Measurements from ENCODE around the gene CPS1. TPM values are rescaled to one million over a fixed set of nuclear protein-coding genes. Genes with fewer than 3 reads are reported as not detected.

Gene CPS1
- total RNA-seq, 1 experiment from 2014 or later: 0.62 TPM

- Histone ChIP-seq H3K27ac (ENCODE audit: low read depth, low read length, poor library complexity, severe bottlenecking) (no peak overlapping the region), H3K9me3 (ENCODE audit: low read depth, low read length, poor library complexity, severe bottlenecking) (no peaks in the 10 kb centered on the region), H3K4me3 (ENCODE audit: low read depth, low read length, poor library complexity, severe bottlenecking) (no peak overlapping the region), H3K4me1 (ENCODE audit: insufficient read depth, low read length, poor library complexity, severe bottlenecking) (no peaks in the 10 kb centered on the region), H3K27me3 (replicated peaks; ENCODE audit: insufficient read depth, low read depth, low read length, poor library complexity) (no peaks in the 10 kb centered on the region), H3K36me3 (ENCODE audit: insufficient read depth, low read length, poor library complexity, severe bottlenecking) (no peaks in the 10 kb centered on the region)
- no TSS peak for BruUV-seq (replicated peaks)
- no peak for DNase-seq (ENCODE audit: low spot score)
- no peak for TF ChIP-seq CTCF (conservative IDR thresholded peaks at IDR 0.05; ENCODE audit: low read depth, low read length)
- TF ChIP-seq EZH2 (IDR thresholded peaks at IDR 0.05; ENCODE audit: borderline replicate concordance, low read depth, low read length, poor library complexity, severe bottlenecking): no peak
- POLR2A ChIA-PET (ENCODE audit: low non-redundant PET): no interaction called here
- CTCF ChIA-PET: no interaction called here
- intact Hi-C loops (cut with micrococcal nuclease; ENCODE audit: unreplicated experiment): no loop called here
Measured at GRCh38 chr2:210553373-210553772, 3.0 kb upstream of the CPS1 start.

- no peak overlapping the region for H3K27ac ChIP-seq (ENCODE audit: low read depth, low read length, poor library complexity, severe bottlenecking)
- H3K4me1 ChIP-seq (ENCODE audit: insufficient read depth, low read length, poor library complexity, severe bottlenecking): no peaks in the 10 kb centered on the region
- POLR2A ChIA-PET (ENCODE audit: low non-redundant PET): no interaction called here
- no peaks in the 10 kb centered on the region for H3K27me3 ChIP-seq (replicated peaks; ENCODE audit: insufficient read depth, low read depth, low read length, poor library complexity)
- intact Hi-C loops (cut with micrococcal nuclease; ENCODE audit: unreplicated experiment): no loop called here
- DNase-seq (ENCODE audit: low spot score): no peak
- no peak for TF ChIP-seq CTCF (conservative IDR thresholded peaks at IDR 0.05; ENCODE audit: low read depth, low read length)
- no peak overlapping the region for H3K4me3 ChIP-seq (ENCODE audit: low read depth, low read length, poor library complexity, severe bottlenecking)
- CTCF ChIA-PET: no interaction called here
- BruUV-seq (replicated peaks): no TSS peak
- no peaks in the 10 kb centered on the region for H3K9me3 ChIP-seq (ENCODE audit: low read depth, low read length, poor library complexity, severe bottlenecking)
- H3K36me3 ChIP-seq (ENCODE audit: insufficient read depth, low read length, poor library complexity, severe bottlenecking): no peaks in the 10 kb centered on the region
Measured at GRCh38 chr2:210555555-210555954, 844 bp upstream of the CPS1 start.

GRCh38 chr2:210557721-210558120 lies 1.3 kb downstream of the CPS1 start:
- H3K36me3 ChIP-seq (ENCODE audit: insufficient read depth, low read length, poor library complexity, severe bottlenecking): no peaks in the 10 kb centered on the region
- no peak for DNase-seq (ENCODE audit: low spot score)
- intact Hi-C loops (cut with micrococcal nuclease; ENCODE audit: unreplicated experiment): no loop called here
- no TSS peak for BruUV-seq (replicated peaks)
- no peak overlapping the region for H3K4me3 ChIP-seq (ENCODE audit: low read depth, low read length, poor library complexity, severe bottlenecking)
- H3K4me1 ChIP-seq (ENCODE audit: insufficient read depth, low read length, poor library complexity, severe bottlenecking): no peaks in the 10 kb centered on the region
- no peak for TF ChIP-seq CTCF (conservative IDR thresholded peaks at IDR 0.05; ENCODE audit: low read depth, low read length)
- TF ChIP-seq EZH2 (IDR thresholded peaks at IDR 0.05; ENCODE audit: borderline replicate concordance, low read depth, low read length, poor library complexity, severe bottlenecking): no peak
- no peaks in the 10 kb centered on the region for H3K9me3 ChIP-seq (ENCODE audit: low read depth, low read length, poor library complexity, severe bottlenecking)
- no peak overlapping the region for H3K27ac ChIP-seq (ENCODE audit: low read depth, low read length, poor library complexity, severe bottlenecking)
- no peaks in the 10 kb centered on the region for H3K27me3 ChIP-seq (replicated peaks; ENCODE audit: insufficient read depth, low read depth, low read length, poor library complexity)
- POLR2A ChIA-PET (ENCODE audit: low non-redundant PET): no interaction called here
- CTCF ChIA-PET: no interaction called here

Measured in A673 (cell line).